ENCODE results near the gene MIS18A.
"Not testable (repeated sequence)": the region's sequence is repeated elsewhere in the genome, so short reads cannot be mapped to it uniquely, and the experiment has no call there.

Gene MIS18A, protein sequence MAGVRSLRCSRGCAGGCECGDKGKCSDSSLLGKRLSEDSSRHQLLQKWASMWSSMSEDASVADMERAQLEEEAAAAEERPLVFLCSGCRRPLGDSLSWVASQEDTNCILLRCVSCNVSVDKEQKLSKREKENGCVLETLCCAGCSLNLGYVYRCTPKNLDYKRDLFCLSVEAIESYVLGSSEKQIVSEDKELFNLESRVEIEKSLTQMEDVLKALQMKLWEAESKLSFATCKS

DNA sequence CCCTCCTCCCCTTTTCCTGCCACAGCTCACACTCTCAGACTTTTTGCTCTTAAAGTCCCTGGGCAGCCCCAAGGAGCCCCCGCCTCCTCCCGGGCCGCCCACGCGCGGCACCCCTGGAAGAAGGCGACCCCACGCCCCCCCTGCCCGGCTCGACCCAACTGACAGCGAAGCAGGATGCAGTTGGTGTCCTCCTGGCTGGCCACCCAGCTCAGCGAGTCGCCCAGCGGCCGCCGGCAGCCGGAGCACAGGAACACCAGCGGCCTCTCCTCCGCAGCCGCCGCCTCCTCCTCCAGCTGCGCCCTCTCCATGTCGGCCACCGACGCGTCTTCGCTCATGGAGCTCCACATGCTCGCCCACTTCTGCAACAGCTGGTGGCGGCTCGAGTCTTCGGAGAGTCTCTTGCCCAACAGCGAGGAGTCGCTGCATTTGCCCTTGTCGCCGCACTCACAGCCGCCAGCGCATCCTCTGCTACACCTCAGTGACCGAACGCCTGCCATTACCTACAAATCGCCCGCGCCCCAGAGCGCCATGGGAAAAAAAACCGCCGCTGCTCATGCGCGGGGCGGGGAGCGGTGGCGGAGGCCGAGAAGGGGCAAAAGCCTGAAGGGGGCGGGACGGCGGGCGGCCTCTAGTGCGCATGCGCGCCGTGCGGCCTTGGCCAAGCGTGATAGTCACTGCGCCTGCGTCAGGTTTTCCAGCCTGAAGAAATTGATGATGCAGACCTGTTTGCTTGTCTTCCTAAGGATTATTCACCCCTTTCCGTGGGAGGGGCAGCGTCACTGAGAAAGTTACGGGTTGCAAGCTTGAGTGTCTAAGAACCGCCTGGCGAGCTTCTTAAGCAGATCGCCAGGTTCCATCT, at the start of gene MIS18A:
Gene MIS18A (minus strand): TSS at position 532 of the 859 bp plus-strand sequence. CDS start 35 bp downstream, at position 497.
- DNase-seq, result peak; percentile 100

DNA sequence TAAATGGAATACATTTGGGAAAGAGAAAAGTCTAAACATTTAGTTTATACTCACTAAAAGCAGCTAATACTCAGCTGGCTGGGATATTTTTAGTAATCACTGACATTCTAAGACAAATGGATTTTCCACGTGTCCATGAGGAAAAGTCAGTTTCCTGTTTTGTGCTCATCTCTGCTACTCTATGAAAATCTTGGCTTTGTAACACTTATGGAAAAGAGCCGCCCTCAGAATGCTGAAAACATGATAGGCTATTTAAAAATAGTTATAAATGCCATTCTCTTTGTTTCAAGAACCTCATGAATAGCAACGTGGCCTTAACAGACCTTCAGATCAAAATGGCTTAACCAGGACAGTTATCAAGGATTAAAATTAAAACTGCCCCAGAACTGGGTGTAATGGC, 49.7 kb upstream of the MIS18A start:
- DNase-seq, result no peak

DNA sequence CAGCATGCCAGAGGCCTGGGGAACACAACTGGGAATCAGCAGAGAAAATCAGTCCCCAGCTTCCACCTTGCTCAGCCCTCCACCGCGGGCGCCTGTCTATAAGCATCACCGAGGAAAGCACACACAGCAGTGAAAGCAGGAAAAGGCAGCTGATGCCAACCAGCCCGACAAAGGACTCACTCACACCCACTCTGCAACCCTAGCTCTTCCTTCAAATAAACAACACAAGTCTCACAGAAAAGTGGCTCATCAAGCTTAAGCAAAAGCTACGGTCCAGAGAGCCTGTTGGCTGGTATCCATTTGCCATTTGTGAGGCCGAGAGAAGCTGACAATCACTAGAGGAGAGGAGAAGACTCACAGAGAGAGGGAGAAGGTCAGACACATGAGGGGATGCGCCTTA, 46.9 kb upstream of the MIS18A start:
- DNase-seq, result no peak

DNA sequence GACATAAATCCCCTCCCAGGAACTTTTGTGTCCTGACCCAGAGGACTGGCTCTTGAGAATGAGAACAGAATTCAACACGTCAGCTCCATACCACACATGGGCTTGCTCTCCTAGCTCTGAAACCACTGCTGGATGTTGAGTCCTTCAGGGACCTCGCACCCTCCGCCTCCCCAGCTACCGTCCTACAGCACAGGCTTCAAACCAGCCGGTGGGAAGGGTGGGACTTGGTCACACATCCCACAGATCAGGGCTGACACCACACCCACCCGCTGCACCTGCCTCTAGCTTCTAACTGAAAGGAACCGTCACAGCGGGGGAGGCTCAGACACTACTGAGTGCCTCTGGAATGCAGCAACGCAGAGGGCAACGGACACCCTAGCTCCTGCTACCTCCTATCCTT, 43.8 kb upstream of the MIS18A start:
- no peak for DNase-seq

DNA sequence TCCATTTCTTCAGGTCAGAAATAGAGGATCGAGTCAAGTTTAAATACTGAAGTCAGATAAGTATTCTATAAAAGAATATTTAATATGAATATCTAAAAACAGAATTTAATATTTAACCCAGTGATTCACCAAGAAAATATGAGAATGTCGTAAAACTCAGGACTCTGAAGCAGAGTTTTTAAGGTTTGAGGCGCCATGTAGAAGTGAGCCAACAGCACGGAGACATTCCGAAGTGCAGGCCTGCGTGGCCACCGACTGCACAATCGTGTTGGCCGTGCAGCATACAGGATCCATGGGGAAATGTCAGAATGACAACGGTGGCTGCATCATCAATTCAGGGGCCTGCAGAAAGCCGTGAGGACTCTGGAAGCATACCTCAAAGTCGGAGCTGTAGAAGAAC, 43.3 kb upstream of the MIS18A start:
- no peak for DNase-seq

DNA sequence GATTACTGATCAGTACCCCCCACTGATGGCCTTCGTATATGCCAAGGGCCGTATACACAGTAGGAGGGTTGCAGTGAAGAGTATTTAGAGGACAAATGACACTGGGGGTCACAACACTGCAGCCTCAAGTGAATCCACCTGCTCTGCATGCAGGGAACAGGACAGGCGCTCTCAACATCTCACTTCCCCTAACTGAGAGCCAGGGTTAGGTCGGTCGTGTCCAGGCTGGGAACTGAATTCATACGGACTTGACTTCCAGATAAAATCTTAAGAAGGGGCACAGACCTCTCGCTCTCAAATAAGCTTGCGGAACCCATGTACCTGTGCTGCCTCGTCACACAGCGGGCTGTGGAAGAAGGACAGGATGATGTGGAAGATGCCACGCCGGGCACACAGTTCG, 42.6 kb upstream of the MIS18A start:
- DNase-seq, result no peak

DNA sequence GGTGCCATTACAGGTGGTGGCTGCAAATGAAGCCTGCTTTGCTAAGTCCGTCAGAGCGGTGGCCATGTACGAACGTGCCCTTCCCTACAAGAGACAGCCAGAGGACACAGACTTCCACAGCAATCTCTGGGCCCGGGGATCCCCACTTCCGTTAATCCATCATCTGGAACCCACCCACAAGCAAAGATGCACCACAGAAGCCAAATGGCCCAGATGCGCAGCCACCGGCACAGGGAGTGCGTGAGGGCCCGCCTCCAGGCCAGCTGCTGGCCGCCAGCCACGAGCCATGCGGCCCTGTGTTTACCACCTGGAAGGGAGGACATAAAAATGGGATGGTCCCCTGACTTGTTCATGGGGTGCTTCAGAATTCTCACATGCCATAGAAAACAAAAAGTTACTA, 41.9 kb upstream of the MIS18A start:
- no peak for DNase-seq

DNA sequence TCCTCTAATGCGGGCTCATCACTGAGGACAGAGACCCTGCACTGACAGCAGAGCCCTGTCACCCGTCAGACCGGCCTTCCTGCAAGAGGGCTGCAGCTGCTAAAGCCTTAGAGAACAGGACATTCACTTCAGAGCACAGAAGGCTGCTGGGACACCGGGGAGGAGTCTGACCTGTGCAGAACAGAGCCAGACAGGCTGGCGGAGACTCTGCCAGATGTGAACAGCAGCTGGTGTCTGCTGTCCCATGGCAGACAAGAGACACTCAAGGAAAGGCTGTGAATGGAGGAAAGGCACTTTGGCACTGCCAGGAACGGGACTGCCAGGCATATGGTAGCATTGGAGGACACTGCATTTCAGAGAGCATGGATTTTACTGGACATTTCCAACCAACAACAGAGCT, 41.2 kb upstream of the MIS18A start:
- no peak for DNase-seq

DNA sequence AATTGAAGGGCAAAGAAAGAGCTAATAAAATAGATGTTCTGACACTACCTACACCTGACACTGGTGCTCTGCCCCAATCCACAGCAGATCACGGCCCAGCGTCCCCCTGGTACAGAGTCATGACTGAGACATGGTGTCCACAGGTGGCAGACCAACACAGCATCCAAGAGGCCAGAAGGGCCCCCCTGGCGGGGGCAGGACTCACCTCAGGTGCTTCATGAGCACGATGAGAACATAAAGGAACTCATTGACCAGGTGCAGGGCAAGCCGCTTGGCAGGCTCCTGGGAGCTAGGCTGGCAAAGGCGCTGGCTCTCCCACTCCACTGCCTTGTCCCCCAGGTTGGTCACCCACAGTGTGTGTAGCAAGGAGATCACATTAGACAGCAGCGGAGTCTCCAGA, 40.2 kb upstream of the MIS18A start:
- DNase-seq, result no peak

DNA sequence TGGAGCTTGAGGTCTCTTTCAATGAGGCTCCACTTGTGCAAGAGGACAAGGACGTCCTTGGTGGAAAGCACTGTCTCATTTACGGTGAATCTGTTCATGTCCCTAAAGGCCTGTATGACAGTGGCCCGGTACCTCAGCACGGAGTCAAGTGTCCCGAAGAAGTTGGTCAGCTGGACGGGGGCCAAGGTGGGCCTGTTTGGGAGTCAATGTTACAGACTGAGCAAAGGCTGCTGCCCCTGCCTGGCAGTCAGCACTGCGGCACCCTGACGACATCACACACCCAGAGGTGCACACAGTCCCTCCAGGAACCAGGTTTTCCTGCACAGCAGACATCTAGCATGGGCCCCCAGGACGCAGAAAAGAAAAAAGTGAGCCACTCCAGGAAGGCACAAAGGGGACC, 38.9 kb upstream of the MIS18A start:
- DNase-seq, result no peak

DNA sequence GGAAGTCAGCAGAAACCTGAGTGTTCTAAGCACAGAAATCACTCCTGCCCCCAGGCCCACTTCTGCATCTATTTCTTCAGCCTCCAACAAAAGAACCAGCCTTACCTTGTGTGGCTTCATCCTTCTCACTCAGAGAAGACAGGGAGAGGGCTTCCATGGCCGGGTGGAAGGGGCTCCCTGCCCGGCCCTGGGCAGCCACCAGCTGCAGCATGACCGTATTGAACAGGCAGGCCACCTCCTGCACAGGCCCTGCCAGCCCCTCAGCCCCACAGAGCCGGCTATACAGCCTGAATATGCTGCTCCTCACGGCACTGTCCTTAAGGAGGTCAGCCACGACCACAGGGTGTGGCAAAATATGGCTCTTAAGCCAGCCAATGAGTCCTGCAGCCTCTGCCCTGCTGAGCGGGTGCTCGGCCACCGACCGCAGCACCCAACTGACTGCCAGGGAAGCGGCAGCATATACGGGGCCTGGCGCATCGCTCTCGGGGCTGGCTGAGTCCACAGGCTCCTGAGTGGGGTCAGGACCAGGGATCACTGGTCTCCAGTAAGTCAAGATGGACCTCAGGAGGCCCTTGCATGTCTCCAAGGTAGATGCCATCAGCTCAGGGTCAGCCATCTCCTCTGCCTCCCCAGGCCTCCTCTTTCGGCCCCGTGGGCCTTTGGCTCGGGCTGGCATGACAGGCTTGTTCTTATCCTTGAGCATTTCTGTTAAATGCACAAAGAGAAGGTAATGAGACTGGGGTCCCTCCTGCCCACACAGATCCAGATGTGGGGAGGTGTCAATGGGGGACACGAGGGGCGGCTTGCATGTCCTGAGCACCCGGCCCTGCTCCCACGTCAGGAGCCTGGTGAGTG, 37.7 kb upstream of the MIS18A start:
- DNase-seq, result no peak

DNA sequence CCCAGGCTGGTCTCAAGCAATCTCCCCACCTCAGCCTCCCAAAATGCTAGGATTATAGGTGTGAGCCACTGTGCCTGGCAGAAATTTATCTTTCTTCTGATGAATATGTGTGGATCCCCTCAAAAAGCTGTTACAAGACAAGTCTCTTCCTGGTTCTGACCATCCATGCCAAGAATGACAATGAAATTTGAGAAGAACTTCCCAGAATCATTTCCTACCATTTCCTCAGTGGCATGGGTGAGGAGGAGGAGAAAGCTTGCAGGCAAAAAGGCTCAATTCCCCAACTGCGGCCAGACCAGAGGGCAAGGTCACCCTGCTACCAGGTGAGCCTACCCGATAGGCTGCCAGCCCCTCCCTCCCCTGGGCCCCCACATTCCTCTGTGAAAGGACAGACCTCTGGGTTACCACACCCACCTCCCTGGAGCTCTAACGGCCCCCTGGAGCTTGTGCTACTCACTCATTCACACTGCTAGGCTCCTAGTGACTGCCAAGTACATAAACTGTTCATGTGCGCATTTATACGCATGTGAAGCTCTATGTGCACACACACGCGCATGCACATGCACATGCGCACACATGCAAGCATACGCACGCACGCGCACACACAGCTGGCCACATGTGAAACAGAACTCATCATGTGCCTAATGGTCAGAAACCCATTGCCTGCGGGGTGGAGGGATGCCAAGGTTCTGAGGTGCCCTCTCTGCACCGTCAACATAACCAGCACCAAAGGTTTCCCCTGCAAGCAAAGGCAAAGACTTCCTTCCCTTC, 36.8 kb upstream of the MIS18A start:
- no peak for DNase-seq

DNA sequence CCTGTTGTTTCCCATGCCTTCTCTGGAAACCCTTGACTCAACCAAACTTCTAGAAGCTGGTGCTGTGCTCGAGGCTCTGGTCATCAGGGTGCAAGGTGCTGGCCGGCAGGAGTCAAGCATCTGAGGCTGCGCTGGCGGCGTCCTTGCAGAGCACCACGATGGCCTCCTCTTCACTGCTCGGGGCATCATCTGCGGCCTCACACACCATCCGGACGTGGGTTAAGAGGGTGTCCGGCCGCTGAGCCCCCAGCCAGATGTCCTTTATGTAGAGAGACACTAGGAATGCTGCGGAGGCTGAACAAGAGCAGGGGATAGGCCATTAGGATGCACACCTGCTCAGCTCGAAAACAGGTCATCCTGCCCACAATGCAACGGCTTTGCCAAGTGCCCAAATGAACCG, 36.0 kb upstream of the MIS18A start:
- no peak for DNase-seq

DNA sequence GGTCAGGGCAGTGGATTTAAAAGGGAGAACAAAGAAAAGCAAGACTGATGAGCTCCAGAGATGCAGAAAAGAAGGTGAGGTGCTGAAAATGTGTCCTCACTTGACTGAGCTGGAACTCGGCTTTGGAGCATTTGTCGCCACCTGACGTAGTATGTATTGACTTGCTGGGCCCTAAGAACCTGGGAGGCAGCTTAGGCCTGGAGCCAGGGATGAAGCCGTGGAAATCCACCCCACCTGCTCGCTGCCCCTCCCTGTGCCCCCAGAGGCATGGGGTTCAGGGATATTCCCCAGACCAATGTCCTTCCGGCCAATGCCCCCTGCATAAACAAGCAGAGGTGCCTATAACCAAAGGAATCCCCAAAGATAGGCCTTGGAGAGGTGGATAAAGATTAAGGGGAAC, 34.1 kb upstream of the MIS18A start:
- no peak for DNase-seq

DNA sequence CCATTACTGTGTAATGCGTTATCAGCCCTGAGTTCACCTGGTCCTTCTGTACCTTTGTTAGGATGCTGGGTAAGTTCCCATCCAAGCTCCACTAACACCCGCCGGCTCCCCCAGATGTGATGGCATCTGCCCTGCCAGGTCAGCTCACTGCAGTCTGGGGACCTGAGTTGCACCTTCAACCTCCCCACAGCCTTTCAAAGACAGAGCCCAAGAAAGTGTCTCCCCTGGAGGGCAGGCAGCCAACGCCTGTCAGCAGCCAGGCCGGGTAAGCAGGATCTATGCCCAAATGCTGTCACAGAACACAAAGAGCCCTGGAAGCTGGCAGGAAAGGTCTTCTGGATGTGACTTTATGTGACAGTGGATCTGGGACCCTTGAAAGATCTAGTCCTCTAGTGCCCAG, 33.5 kb upstream of the MIS18A start:
- DNase-seq, result no peak

DNA sequence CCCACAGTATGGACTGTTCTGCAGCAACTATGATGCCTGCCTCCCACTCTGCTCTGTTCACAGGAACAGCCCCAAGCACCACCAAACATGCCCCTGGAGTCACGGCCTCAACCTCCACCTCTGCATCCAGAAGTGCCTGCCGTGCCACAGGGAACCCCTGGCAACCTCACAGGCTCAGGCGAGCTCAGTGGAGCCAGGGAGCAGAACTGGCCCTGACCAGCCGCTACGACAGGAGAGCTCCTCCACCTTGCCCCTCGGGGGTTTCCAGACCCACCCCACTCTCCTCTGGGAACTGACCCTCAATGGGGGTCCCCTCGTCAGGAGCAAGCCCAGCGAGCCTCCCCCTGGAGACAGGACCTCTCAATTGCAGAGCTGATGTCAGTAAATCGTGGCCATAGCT, 32.8 kb upstream of the MIS18A start:
- DNase-seq, result no peak

DNA sequence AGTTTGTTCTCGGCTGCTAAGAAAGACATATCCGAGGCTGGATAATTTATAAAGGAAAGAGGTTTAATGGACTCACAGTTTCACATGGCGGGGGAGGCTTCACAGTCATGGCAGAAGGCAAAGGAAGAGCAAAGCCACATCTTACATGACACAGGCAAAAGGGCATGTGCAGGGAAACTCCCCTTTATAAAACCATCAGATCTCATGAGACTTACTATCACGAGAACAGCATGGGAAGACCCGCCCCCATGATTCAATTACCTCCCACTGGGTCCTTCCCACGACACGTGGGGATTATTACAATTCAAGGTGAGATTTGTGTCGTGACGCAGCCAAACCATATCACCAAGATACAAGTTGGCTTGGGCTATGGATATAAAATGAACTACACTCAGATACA, 32.1 kb upstream of the MIS18A start:
- DNase-seq, result not testable (repeated sequence)

DNA sequence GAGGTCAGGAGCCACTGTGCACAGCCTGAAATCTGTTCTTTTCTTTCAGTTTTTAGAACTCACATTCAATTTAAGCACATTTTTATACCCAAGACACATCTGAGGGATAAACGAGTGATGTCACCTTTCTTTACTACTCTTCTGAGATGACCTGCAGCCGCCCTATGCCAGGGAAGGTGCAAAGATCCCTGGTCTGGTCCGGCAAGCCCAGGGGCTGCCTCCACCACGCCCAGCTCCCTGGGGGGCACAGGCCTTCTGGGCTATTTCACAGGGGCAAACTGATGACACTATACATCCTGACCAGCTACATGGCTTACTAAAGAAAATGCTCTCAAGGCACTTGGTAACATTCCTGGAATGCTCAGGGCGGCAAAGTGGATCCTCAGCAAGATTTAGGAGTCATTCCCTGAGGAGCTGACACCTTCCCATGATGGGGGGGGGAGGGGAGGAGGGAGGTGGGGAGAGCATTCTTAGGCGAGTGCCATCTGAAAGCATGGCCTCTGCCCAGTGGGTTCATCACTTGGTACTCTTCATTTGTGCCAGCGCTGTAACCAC, 31.1 kb upstream of the MIS18A start:
- no peak for DNase-seq

DNA sequence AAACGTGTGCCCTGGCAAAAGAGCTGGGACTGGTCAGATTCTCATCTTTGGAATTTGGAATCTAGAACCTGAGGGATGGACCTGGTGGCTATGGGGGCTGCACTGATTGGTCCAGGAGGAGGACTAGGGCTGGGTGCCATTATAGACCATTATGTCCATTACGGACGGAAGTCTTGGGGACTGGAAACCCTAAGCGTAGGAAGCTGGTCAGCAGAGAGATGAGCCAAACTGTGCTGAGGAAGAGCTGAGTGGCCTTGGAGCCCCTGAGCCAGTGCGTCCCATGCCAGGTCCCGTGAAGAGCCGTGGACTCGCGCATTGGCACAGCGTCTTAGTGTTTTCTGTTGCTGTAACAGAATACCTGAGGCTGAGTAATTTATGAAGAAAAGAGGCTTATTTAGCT, 29.8 kb upstream of the MIS18A start:
- DNase-seq, result no peak

DNA sequence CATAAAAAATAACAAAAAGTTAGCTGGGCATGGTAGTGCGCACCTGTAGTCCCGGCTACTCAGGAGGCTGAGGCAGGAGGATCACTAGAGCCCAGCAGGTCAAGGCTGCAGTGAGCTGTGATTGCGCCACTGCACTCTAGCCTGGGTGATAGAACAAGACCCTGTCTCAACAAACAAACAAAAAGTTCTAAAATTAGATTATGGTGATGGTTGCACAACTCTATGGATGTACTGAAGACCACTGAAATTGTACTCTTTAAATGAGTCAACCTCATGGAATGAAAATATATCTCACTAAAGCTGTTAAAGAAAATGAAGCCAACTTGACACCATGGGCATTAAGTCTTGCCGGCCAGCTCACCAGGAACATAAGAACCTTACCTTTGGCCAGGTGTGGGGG, 28.9 kb upstream of the MIS18A start:
- DNase-seq, result no peak

DNA sequence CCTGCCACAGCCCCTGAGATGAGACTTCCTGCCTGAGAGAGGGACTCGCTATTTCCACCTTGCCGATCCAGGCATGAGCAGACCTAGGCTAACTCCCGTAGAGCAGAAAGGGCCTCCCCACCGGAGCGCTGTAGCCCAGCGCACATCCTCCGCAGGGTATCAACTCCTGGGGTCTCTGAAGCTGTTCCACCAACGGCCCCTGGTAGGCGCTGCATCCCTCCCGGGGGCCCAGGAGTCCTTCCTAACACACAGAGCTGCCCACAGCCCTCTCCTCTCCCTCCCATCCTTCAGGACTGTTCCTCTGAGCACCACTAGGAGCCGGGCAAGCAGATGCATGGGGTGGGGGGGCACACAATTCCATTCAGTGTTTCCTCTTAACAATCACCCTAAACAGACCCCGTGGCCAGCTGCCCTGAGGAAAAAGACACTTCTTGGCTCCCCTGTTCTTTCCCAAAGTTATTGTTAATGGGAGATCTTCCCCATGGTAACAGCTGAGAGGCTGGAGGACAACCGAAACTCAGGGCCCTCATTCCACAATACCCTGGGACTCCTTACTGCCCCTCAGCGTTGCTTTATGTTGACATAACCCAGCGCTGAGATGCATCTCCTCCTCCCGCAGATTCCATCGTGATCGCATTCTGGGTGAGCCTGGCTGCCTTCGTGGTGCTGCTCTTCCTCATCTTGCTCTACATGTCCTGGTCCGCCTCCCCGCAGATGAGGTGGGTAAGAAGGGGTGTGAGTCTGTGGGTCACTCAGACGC, 27.4 kb upstream of the MIS18A start:
- DNase-seq, result no peak

DNA sequence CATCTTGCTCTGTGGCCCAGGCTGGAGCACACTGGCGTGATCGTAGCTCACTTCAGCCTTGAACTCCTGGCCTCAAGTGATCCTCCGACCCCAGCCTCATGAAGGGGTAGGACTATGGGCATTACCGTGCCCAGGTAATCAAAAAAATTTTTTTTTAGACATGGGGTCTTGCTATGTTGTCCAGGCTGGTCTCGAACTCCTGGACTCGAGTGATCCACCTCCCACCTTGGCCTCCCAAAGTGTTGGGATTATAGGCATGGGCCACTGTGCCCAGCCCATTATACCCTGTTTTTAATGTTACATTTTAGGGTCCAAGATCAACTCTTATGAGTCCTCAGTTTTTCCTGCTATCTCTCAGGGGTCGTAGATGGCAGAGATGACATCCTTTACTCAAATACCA, 26.1 kb upstream of the MIS18A start:
- DNase-seq, result no peak

Data from inflammatory macrophage treated with lipopolysaccharide for 4 hours (primary cell).